Measurements from ENCODE around the gene DEPDC1B. TPM values are rescaled to one million over a fixed set of nuclear protein-coding genes. Genes with fewer than 3 reads are reported as not detected.

The DEPDC1B gene
- total and polyA plus RNA-seq, 2 experiments from 2014 or later, result 38.3 to 67.9 TPM

DNA sequence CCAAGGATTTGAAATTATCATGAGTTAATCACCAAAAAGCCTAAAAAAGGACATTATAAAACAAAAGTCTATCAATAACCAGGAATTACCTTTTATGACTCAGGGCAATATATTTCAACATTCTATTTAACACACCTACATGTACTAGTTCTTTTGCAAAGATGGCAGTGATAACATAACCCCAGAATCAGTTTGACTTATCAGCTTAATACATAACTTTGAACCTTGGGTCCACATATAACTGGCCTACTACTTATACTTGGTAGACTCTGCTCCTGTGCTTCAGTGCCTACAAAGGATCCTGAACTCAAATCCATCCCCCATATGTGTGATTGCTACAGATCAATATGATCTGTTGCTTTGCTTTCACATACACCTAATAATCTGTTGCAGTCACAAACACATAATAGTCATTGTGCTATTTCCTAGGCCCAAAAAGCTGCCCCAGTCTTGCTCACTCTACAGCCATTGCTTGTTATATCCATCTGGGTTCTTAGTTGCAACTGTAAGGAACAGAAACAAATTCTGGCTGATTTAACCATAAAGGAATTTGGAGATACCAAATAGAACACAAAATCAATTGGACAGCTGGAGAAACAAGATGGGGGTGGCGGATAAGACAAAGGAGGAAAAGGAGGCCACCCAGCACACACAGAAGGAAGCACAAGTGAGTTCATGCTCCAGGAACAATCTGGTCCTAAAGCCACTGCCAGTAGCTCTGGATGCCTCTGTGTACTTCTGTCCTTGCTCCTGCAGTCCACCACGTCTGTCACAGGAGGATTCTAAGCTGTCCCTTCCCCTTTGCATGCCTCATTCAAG, 25.5 kb downstream of the DEPDC1B start:
- Mint-ChIP-seq H3K36me3 (ENCODE audit: low read depth) (no peaks in the 10 kb centered on the region), H3K27ac (no peak overlapping the region), H3K4me1 (peaks cover 18% of the 10 kb centered on the region), H3K9me3 (no peaks in the 10 kb centered on the region), H3K27me3 (ENCODE audit: insufficient read depth, low read depth, poor library complexity) (peaks cover 9% of the 10 kb centered on the region), H3K4me3 (no peak overlapping the region)
- H3K27me3 ChIP-seq (ENCODE audit: insufficient read depth), result no peaks in the 10 kb centered on the region
- peaks cover 89% of the 10 kb centered on the region for H3K79me2 ChIP-seq (replicated peaks; ENCODE audit: insufficient read depth)
- H3K4me1 ChIP-seq (ENCODE audit: insufficient read depth), result no peaks in the 10 kb centered on the region; the same call in 1 of the 2 replicates
- no peak overlapping the region for H3K4me2 ChIP-seq
- DNase-seq (ENCODE audit: low spot score) (no peak), ATAC-seq (no peak)
- H3K4me3 ChIP-seq, result no peak overlapping the region
- H3F3A ChIP-seq (replicated peaks; ENCODE audit: low read depth), result no peaks in the 10 kb centered on the region
- H4K20me1 ChIP-seq (replicated peaks; ENCODE audit: insufficient read depth), result peaks cover 22% of the 10 kb centered on the region
- no peaks in the 10 kb centered on the region for H3K36me3 ChIP-seq (ENCODE audit: insufficient read depth)
- no peaks in the 10 kb centered on the region for H3K9me2 ChIP-seq (ENCODE audit: insufficient read depth)
- no peak overlapping the region for H3K27ac ChIP-seq (ENCODE audit: low read depth)
- TF ChIP-seq ZNF331 (CRISPR knock-in tag; IDR thresholded peaks at IDR 0.05; ENCODE audit: low read depth), result no peak
- TF ChIP-seq, protein P1, sequence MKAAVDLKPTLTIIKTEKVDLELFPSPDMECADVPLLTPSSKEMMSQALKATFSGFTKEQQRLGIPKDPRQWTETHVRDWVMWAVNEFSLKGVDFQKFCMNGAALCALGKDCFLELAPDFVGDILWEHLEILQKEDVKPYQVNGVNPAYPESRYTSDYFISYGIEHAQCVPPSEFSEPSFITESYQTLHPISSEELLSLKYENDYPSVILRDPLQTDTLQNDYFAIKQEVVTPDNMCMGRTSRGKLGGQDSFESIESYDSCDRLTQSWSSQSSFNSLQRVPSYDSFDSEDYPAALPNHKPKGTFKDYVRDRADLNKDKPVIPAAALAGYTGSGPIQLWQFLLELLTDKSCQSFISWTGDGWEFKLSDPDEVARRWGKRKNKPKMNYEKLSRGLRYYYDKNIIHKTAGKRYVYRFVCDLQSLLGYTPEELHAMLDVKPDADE (IDR thresholded peaks at IDR 0.05), result no peak
- TF ChIP-seq EZH2phosphoT487 (IDR thresholded peaks at IDR 0.05; ENCODE audit: unreplicated experiment), result no peak
- TF ChIP-seq NANOG (IDR thresholded peaks at IDR 0.05; ENCODE audit: borderline replicate concordance), result no peak
- TF ChIP-seq ZNF114 (CRISPR knock-in tag; IDR thresholded peaks at IDR 0.05), result no peak
- no peak for TF ChIP-seq EZH2 (IDR thresholded peaks at IDR 0.05; ENCODE audit: low read depth, unreplicated experiment)
- no peak for TF ChIP-seq POLR2AphosphoS5 (IDR thresholded peaks at IDR 0.05; ENCODE audit: low read depth)
- TF ChIP-seq, protein P2, sequence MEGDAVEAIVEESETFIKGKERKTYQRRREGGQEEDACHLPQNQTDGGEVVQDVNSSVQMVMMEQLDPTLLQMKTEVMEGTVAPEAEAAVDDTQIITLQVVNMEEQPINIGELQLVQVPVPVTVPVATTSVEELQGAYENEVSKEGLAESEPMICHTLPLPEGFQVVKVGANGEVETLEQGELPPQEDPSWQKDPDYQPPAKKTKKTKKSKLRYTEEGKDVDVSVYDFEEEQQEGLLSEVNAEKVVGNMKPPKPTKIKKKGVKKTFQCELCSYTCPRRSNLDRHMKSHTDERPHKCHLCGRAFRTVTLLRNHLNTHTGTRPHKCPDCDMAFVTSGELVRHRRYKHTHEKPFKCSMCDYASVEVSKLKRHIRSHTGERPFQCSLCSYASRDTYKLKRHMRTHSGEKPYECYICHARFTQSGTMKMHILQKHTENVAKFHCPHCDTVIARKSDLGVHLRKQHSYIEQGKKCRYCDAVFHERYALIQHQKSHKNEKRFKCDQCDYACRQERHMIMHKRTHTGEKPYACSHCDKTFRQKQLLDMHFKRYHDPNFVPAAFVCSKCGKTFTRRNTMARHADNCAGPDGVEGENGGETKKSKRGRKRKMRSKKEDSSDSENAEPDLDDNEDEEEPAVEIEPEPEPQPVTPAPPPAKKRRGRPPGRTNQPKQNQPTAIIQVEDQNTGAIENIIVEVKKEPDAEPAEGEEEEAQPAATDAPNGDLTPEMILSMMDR (conservative IDR thresholded peaks at IDR 0.05; ENCODE audit: low read depth in 2 of 2), result no peak
- no peak for TF ChIP-seq CREB1 (CRISPR knock-in tag; IDR thresholded peaks at IDR 0.05; ENCODE audit: low read depth)
- no peak for TF ChIP-seq STAT1 (IDR thresholded peaks at IDR 0.05; ENCODE audit: unreplicated experiment)
- TF ChIP-seq, protein P3, sequence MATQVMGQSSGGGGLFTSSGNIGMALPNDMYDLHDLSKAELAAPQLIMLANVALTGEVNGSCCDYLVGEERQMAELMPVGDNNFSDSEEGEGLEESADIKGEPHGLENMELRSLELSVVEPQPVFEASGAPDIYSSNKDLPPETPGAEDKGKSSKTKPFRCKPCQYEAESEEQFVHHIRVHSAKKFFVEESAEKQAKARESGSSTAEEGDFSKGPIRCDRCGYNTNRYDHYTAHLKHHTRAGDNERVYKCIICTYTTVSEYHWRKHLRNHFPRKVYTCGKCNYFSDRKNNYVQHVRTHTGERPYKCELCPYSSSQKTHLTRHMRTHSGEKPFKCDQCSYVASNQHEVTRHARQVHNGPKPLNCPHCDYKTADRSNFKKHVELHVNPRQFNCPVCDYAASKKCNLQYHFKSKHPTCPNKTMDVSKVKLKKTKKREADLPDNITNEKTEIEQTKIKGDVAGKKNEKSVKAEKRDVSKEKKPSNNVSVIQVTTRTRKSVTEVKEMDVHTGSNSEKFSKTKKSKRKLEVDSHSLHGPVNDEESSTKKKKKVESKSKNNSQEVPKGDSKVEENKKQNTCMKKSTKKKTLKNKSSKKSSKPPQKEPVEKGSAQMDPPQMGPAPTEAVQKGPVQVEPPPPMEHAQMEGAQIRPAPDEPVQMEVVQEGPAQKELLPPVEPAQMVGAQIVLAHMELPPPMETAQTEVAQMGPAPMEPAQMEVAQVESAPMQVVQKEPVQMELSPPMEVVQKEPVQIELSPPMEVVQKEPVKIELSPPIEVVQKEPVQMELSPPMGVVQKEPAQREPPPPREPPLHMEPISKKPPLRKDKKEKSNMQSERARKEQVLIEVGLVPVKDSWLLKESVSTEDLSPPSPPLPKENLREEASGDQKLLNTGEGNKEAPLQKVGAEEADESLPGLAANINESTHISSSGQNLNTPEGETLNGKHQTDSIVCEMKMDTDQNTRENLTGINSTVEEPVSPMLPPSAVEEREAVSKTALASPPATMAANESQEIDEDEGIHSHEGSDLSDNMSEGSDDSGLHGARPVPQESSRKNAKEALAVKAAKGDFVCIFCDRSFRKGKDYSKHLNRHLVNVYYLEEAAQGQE (IDR thresholded peaks at IDR 0.05; ENCODE audit: unreplicated experiment), result no peak
- TF ChIP-seq, protein P4, sequence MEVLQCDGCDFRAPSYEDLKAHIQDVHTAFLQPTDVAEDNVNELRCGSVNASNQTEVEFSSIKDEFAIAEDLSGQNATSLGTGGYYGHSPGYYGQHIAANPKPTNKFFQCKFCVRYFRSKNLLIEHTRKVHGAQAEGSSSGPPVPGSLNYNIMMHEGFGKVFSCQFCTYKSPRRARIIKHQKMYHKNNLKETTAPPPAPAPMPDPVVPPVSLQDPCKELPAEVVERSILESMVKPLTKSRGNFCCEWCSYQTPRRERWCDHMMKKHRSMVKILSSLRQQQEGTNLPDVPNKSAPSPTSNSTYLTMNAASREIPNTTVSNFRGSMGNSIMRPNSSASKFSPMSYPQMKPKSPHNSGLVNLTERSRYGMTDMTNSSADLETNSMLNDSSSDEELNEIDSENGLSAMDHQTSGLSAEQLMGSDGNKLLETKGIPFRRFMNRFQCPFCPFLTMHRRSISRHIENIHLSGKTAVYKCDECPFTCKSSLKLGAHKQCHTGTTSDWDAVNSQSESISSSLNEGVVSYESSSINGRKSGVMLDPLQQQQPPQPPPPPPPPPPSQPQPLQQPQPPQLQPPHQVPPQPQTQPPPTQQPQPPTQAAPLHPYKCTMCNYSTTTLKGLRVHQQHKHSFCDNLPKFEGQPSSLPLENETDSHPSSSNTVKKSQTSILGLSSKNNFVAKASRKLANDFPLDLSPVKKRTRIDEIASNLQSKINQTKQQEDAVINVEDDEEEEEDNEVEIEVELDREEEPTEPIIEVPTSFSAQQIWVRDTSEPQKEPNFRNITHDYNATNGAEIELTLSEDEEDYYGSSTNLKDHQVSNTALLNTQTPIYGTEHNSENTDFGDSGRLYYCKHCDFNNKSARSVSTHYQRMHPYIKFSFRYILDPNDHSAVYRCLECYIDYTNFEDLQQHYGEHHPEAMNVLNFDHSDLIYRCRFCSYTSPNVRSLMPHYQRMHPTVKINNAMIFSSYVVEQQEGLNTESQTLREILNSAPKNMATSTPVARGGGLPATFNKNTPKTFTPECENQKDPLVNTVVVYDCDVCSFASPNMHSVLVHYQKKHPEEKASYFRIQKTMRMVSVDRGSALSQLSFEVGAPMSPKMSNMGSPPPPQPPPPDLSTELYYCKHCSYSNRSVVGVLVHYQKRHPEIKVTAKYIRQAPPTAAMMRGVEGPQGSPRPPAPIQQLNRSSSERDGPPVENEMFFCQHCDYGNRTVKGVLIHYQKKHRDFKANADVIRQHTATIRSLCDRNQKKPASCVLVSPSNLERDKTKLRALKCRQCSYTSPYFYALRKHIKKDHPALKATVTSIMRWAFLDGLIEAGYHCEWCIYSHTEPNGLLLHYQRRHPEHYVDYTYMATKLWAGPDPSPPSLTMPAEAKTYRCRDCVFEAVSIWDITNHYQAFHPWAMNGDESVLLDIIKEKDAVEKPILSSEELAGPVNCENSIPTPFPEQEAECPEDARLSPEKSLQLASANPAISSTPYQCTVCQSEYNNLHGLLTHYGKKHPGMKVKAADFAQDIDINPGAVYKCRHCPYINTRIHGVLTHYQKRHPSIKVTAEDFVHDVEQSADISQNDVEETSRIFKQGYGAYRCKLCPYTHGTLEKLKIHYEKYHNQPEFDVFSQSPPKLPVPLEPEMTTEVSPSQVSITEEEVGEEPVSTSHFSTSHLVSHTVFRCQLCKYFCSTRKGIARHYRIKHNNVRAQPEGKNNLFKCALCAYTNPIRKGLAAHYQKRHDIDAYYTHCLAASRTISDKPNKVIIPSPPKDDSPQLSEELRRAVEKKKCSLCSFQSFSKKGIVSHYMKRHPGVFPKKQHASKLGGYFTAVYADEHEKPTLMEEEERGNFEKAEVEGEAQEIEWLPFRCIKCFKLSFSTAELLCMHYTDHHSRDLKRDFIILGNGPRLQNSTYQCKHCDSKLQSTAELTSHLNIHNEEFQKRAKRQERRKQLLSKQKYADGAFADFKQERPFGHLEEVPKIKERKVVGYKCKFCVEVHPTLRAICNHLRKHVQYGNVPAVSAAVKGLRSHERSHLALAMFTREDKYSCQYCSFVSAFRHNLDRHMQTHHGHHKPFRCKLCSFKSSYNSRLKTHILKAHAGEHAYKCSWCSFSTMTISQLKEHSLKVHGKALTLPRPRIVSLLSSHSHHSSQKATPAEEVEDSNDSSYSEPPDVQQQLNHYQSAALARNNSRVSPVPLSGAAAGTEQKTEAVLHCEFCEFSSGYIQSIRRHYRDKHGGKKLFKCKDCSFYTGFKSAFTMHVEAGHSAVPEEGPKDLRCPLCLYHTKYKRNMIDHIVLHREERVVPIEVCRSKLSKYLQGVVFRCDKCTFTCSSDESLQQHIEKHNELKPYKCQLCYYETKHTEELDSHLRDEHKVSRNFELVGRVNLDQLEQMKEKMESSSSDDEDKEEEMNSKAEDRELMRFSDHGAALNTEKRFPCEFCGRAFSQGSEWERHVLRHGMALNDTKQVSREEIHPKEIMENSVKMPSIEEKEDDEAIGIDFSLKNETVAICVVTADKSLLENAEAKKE (CRISPR knock-in tag; IDR thresholded peaks at IDR 0.05), result no peak
- TF ChIP-seq JUNB (IDR thresholded peaks at IDR 0.05; ENCODE audit: unreplicated experiment), result no peak
- no peak overlapping the region for H2AFZ ChIP-seq

All from GM23338 (cell line).